Measurements from ENCODE around the gene PREB.

The PREB gene

DNA sequence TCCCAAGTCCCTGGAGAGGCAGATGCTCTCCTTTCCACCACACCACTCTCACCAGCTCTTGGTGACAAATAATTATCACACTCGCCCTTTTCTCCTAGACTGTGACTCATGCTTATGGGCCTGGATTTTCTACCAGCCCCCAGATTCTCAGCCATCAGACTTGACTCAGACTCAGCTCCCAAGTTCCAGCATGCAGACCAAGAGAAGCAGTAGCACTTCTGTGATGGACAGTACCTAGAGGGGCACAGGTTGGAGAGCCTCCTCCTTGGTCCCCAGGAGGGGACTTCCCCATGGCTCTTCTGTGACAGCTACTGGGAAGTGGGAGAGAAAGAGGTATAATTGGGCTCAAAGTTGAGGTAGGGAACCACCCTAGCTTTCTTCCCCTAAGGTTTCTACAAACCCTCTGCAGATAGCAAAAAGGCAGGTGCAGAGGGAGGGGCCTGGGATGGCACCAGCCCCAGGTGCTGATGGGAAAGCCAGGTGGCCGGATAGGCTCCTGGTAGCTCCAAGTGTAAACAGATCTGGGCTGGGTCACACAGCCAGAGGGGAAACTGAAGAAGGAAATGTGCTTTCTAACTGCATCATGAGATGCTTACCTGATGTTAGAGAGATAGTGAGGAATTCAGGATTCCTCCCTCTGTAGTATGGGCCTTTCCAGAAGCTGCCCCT lies 18.5 kb upstream of the PREB start:
- no peak for DNase-seq (ENCODE audit: low read depth)

DNA sequence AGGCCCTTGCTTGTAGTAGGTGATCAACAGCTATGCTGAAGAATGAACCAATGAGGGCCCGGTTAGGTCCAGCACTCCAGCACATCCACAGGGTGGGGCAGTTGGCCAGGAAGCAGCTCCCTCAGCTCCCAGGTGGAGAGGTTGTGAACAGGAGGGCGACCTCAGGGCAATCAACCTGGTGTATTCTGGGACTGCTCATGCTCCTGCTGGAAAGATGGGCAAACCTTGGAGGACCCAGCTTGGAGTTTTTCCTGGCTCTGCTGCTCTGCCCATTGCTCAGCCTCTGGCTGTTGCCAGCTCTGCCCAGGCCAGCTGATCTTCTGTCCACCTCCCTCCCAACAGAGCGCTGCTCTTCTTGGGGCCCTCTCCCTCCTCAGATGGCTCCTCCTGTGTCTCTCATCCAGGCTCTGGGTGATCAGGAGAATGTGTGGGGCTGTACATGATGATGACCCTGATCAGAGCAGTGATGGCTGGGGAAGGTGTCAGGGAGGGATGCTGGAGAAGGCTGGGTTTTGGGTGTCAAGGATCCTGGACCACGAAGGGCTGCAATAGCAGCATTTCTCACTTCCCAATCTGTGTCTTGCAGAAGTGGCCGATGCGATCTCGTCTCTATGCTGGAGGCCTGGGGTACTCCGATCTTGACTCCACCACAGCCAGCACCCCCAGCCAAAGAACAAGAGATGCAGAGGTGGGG lies 17.8 kb upstream of the PREB start:
- DNase-seq (ENCODE audit: low read depth), result no peak

DNA sequence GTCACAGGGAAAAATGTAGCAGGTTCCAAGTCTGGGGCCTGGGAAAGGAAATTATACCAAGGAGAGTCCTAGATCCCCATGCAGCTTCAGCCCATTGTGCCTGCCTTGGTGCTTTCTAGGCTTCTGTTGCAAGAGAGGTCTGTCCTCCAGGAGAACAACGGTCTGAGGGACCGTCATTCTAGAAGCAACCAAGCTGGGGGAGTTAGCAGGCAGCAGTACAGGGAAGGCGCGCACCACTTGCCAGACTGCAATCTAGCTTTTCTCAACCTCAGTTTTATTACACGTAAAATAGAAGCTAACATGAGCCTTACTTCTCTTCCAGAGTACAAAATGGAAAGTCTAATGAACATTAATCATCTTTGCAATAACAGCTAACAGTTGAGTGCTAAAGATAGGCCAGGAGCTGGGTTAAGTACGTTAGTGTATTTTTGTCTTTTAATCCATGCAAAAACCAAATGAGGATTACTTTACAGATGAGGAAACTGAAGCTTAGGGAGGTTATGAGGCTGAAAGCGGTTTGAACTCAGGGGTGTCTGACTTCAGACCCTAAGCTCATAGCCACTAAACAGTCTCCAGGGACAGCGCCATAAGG lies 16.3 kb upstream of the PREB start:
- DNase-seq (ENCODE audit: low read depth), result no peak

DNA sequence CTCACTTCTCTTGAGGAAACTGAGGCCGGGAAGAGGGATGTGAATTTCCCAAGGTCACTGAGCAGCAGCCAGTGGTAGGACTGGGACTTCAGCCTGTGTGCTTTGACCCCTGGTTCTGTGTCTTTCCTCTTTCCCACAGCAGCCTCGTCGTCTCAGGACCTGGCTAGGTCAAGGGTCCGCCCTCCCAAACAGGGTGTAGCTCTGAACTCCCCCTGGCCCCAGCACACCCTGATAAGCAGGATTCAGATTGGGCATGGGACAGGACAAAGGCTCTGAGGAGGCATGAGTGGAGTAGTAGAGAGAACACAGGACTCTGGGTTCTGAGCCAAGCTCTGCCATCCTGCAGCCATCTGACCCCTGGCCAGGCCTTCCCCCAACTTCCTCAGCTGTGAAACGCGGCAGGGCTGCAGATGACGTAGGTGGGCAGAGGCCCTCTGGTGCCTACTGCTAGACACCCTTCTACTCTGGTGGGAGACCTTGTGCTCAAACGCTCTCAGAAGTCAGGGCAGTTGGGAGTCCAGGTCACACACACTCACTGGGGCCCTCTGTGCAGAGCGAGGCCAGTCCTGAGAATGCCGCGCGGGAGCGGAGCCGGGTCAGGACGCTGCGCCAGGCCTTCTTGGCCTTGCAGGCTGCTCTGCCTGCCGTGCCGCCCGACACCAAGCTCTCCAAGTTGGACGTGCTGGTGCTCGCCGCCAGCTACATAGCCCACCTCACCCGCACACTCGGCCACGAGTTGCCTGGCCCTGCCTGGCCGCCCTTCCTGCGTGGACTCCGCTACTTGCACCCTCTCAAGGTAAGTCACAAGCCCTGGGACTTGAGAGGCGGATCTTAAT lies 15.4 kb upstream of the PREB start:
- DNase-seq (ENCODE audit: low read depth), result no peak

DNA sequence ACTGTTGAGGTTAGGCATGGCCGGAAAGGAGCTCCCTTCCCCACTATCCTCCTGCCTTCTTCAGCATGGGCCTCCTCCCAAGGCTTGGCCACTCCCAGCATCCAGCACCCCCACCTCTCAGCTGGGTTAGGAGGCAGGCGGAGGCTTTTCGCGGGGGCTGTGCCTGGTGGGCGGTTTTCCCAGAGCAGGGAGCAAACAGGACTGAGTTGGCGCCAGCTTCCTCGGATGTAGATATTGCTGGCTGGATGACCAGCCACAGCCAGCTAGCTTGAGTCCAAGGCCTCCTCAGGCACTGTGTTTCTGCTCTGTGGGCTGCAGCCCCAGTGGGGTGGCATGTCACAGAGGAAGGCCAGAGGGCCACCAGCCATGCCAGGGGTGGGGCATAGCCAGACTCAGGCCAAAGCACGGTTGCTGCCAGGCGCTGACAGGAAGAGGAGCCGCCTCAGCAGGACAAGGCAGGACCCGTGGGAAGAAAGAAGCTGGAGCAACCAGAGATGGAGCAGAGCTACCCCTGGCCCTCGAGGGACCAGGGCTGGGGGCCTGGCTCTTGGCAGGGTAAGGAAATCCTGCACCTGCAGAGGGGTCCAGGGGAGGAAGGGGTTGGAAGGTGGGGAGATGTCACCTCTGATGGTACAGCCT lies 14.5 kb upstream of the PREB start, which contains the start of gene TCF23:
Gene TCF23, plus strand, starts transcription at position 204 of the 639 bp plus-strand sequence. Its CDS starts 130 bp downstream, at position 334.
- no peak for DNase-seq (ENCODE audit: low read depth)

DNA sequence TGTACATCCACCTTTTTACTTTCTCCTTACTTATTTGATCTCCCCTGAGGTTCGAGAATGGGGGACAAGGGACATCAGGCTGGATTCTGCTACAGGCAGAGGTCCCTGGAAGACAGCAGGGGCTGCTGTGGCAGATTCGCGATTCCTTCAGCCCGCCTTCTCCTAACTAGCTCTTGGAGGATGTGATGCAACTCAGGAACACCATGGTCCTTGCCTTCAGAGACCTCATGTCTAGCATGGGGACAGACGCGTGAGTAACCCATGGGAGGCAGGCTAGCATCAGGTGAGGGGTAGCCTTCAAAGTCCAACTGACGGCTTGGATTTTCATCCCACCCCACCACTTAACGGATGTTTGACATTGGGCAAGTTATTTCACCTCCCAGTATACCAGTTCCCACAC lies 13.5 kb upstream of the PREB start:
- no peak for DNase-seq (ENCODE audit: low read depth)

DNA sequence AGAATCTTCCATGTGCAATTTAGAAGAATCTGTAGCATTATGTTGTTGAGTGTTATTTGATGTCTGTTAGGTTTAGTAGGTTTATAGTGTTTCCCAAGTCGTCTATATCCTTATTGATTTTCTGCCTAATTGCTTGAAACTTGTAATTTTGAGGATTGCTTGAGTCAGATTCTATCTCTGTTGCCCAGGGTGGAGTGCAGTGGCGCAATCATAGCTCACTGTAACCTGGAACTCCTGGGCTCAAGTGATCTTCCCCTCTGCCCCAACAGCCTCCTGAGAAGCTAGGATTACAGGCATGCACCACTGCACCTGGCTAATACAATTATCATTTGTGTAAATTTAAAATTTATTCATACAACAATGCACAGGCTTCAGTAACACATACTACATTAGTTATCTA lies 11.2 kb upstream of the PREB start:
- no peak for DNase-seq (ENCODE audit: low read depth)

DNA sequence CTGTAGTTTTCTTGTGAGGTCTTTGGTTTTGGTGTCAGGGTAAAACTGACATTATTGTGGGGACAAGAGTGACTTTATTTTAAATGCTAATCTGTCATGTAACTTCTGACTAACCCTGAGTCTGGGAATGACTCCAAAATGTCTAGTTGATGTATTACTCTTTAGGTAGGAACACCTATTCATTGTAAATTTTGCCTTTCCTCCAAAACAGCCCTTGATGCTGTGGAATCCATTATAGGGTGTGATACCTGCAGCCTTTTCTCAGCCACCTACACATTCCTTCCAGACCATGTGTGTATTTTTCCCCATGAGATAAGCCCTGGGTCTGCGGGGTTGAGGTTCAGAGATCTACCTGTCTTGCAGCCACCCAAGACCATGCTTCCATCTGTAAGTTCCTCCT lies 8.8 kb upstream of the PREB start:
- no peak for DNase-seq (ENCODE audit: low read depth)

DNA sequence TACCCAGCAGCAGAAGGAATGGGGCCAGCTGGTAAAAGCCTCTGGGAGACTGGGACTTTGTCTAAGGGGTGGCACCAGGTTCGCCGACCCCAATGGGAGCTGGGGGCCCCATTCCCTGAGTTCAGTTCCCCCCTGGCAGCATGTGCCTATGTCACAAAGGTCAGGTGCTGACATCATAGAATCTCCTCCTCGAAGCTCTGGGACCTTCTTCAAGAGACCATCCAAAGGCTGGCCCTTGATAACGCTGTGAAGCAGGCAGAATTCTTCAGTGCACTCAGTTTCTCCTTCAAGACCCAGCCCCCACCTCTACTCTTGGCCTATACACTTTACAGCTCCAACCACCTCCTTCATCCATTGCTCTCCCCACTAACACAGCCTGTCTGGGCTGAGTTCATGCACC lies 4.9 kb upstream of the PREB start, which contains the start of gene PRR30:
Gene PRR30, minus strand, starts transcription at position 101 of the 400 bp plus-strand sequence. CDS start 1,081 bp downstream, outside the sequence.
- no peak for DNase-seq (ENCODE audit: low read depth)

DNA sequence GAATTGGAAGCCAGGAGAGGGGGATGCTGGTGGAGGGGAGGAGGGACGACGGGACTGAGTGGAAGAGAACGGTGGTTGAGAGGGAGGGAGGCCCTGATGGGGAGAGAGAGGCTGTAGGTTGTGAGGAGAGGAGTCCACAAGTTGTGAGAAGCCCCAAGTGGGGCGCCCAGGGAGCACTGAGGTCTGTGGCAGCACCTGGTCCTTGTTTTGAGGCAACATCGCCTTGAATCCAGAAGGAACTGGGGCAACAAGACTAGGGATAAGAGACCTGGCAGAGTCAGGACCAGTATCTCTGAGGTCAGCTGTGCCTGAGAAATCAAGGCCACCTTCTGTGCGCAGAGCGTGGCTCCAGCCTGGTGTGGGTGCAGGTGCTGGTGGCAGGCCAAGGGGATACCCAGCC lies 3.7 kb upstream of the PREB start:
- no peak for DNase-seq (ENCODE audit: low read depth)

DNA sequence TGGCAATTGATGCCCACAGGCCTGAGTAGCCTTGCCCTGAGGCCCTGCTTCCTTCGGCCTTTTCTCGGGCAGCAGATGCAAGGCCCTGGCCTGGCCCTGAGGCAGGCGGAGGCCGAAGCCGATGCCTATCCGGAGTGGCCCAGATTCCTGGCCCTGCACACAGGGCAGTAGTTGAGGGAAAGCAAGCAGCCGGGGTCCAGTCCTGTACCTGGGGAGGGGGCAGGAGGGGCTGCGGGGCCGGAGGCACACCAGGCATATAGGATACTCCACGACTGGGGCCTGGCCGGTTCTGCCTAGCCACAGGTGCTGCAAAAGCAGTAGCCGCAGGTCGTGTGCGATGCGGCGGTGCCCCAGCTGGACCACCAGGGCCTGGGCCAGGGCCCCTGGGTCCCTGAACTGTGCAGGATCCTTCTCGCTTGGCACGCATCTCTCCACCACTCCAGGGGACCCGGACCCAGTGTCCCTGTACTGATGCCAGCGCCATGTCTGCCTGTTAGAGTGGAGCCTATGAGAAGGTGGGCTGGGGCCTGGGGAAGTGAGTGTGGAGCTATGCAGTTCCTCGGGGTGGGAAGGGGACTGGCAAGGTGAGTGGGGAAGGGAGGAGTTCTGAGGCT lies 3.0 kb upstream of the PREB start:
- DNase-seq (ENCODE audit: low read depth), result no peak

DNA sequence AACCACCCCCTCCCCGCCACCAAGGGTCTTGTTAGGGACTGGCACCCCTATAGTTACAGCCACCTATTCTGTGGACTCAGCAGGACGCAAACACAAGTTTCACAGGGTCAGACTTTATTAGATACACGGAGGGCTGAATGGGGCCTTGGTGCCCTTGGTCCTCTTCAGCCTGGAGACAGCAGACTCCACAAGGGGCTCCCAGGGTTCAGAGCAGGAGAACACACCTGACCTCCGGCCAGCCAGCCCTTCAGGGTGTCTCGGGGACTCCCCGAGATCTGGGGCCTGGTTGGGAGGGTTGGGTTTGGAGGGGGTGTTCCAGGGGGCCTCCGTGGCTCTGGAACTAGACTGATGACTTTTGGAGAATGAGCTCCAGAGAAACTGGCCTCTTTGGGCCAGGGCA lies 2.3 kb upstream of the PREB start:
- DNase-seq (ENCODE audit: low read depth), result no peak

DNA sequence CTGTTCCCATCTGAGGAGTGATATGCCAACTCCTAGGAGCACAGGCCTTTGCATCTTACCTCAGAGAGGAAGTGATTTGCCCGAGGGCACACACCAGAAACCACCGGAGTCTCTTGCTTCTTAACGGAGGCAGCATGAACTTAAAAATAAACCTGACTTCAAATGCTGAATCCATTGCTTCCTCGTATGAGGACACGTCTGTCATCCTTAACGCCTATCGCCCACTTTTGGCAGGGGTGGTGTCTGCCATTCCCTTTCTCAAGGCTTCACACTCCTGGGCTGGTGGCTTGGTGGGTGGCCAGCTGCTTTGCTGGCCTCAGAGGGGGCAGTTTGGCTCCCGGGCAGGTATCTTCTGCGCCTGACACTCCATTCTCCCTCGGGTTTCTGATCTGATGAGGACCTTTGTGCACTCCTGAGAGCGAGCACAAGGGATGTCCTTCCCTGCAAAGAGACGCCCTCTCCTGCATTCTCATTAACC lies 1.1 kb upstream of the PREB start:
- no peak for DNase-seq (ENCODE audit: low read depth)

DNA sequence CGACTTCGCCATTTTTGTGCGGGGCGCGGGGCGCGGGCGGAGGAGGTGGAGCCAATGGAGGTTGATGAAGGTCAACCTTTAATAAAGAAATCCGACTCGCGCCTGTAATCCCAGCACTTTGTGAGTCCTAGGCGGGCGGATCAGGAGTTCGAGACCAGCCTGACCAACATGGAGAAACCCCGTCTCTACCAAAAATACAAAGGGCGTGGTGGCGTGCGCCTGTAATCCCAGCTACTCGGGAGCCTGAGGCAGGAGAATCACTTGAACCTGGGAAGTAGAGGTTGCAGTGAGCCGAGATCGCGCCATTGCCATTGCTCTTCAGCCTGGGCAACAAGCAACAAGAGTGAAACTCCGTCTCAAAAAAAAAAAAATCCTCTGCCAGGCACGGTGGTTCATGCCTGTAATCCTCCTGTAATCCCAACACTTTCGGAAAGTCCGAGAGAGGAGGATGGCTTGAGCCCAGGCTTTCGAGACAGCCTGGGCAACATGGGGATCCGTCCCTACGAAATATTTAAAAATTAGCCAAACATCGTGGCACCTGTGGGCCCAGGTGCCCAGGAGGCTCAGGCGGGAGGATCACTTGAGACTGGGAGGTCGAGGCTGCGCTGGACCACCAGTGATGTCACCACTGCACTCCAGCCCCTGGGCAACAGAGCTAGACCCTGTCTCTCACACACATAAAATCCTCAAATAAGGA lies 493 bp upstream of the PREB start:
- no peak for DNase-seq (ENCODE audit: low read depth)

DNA sequence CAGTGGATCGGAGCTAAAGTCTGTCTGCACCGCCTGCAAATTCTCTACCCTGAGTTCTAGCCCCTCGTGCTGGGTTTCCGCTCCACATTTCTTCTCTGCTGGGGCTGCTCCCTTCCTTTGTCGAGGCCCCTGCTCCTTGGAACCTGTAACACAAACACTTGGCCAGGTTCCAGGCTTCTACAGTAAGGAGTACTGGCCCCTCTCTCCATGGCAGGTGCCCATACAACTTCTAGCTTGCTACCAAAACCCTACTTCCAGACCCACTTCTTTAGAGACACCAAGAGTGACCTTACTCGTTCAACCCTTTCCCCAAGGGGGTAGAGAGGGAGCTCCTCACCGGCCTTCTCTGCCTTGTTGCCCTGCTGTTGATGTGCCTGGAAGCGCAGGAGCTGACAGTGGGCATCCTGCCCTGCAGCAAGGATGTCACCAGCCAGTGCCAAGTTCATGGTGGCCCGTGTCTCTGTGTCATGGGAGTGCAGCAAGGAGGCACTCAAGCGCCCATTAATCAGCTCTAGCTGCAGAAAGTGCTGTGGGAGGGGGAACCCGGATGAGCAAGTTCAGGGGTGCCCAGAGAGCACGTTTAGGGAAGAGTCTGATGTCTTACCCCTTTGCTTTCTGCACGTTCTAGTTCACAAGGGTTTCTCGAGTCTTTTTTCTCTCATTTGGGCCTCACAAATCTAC lies 1.1 kb downstream of the PREB start:
- no peak for DNase-seq (ENCODE audit: low read depth)

DNA sequence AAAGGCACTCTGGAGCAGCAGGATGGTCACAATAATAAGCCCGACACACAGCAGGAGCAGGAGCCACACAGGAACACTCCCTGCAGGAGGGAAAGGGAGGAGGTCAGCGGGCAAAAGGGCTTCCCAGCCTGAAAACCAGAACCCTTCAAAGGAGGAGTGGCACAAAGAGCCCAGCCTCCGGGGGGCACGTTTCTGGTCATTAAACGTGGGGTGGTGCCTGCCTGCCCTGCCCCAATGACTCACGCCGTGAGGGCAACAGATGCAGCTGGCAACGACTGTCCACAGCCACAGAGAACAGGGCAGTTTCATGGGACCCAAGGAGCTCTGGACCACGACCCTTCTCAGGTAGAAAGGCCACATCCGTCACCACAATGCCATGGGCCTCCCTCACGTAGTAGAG lies 3.0 kb downstream of the PREB start:
- no peak for DNase-seq (ENCODE audit: low read depth)

DNA sequence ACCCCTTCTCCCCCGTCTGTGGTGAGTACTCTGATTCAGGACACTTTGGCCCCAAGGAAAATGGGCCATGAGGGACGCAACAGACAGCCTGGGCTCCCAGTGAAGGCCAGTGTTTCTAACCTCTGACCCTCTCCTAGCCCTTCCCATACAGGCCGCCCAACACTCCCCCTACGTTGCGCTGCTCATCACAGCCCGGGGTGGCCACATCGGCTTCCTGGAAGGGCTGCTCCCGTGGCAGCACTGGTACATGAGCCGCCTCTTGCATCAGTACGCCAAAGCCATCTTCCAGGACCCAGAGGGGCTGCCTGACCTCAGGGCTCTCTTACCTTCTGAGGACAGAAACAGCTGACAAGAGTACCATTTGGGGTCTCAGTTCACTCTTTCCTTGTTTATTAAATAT lies 4.0 kb downstream of the PREB start:
- DNase-seq (ENCODE audit: low read depth), result no peak

DNA sequence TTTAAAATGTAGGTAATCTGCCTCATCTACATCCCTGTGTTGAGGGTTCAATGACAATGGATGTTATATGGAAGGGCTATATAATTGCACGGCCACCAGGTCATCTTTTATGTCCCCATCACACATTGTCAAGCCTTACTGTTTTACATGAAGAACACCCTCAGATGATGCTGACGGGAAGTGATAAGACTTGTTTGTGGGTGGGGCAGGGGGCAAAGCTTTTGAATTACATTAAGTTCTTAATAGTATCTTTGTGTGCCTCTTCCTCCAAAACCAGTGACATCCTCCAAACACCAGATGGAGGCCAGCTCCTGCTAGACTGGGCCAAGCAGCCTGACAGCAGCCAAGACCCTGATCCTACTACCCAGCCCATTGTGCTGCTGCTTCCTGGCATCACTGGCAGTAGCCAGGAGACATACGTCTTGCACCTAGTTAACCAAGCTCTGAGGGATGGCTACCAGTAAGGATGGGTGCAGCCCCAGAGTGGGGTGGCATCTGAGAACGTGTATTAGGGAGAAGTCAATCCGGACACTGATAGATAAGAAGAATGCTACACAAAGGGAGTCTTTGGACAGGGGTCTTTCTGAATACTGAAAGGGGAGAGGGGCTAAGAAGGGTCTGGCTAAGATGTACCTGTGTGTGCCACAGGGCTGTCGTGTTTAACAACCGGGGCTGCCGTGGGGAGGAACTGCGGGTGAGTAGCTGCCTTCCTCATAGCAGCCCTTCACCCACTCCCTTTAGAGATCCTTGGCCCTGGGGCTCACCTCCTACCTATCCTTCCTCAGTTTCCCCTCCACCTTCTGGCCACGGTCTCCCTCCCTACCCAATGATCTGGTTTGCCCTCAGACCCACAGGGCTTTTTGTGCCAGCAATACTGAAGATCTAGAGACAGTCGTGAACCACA lies 5.5 kb downstream of the PREB start:
- DNase-seq (ENCODE audit: low read depth), result no peak
